Heart left ventricle (tissue), 16 donors: ENCODE measurements around the gene VPS52. TPM values are rescaled to one million over a fixed set of nuclear protein-coding genes. Genes with fewer than 3 reads are reported as not detected.

ENCODE experiments used
- ATAC-seq, 4 donors: fragments of 200-7000 bp; cut with Tn5 transposase; one replicate each; pipeline ENCODE4 v1.9.1; 2020 to 2022; ENCODE audit warnings: moderate library complexity in 4 of 4, mild to moderate bottlenecking in 3 of 4, moderate number of reproducible peaks in 1 of 4
- DNase-seq, 5 donors: peaks; one replicate each; pipeline ENCODE4 v3.0.0-alpha.2; 2020
- H3K27ac ChIP-seq, 12 donors: fragments of 200-600 bp; sonication (generic) in 4 of 12; one replicate each; pipeline versions ENCODE4 v1.5.0 to v1.8.0; 2016 to 2022; ENCODE audit warnings: mild to moderate bottlenecking in 2 of 12
- H3K27me3 ChIP-seq, 9 donors: fragments of 200-600 bp; sonication (generic) in 2 of 9; one replicate each; pipeline versions ENCODE4 v1.5.1 to v1.8.0; 2016 to 2022; ENCODE audit warnings: mild to moderate bottlenecking in 3 of 9
- H3K36me3 ChIP-seq, 9 donors: fragments of 200-600 bp; sonication (generic) in 2 of 9; one replicate each; pipeline versions ENCODE4 v1.5.0 to v1.8.0; 2018 to 2022; ENCODE audit warnings: mild to moderate bottlenecking in 2 of 9
- H3K4me1 ChIP-seq, 12 donors: fragments of 200-600 bp; sonication (generic) in 4 of 12; one replicate each; pipeline versions ENCODE4 v1.5.0 to v1.8.0; 2016 to 2022; ENCODE audit warnings: mild to moderate bottlenecking in 3 of 12
- H3K4me3 ChIP-seq, 12 donors: fragments of 200-600 bp; sonication (generic) in 4 of 12; one replicate each; pipeline versions ENCODE4 v1.5.0 to v1.8.0; 2017 to 2022; ENCODE audit warnings: mild to moderate bottlenecking in 9 of 12, moderate library complexity in 4 of 12
- H3K9me3 ChIP-seq, 12 donors: fragments of 200-600 bp; sonication (generic) in 4 of 12; one replicate each; pipeline versions ENCODE4 v1.5.0 to v1.8.0; 2016 to 2022; ENCODE audit warnings: mild to moderate bottlenecking in 1 of 12
- CTCF ChIP-seq, 12 donors: fragments of 200-600 bp; sonication (generic) in 4 of 12; IDR thresholded peaks; one replicate each; pipeline versions ENCODE4 v1.5.0 to v1.8.0; 2018 to 2022; ENCODE audit warnings: antibody characterized with exemption in 12 of 12, mild to moderate bottlenecking in 5 of 12
- POLR2A ChIP-seq, 2 donors: fragments of 450-650 bp; IDR thresholded peaks; one replicate each; pipeline ENCODE4 v1.6.1; 2017; ENCODE audit warnings: antibody characterized with exemption in 2 of 2, mild to moderate bottlenecking in 2 of 2, moderate library complexity in 2 of 2
- WGBS, 4 donors: extraction: QIAGEN DNeasy Blood & Tissue Kit in 2 of 4; methylation state at CpG; one replicate each; pipeline versions ENCODE4 v1.1.5 to v1.1.7; 2013 to 2018; 5-methylcytosine and 5-hydroxymethylcytosine counted together
- intact Hi-C, 10 donors: fragments of 100-400 bp; cut with DNase I; formaldehyde crosslinking; loops; one replicate each; pipeline versions ENCODE4 v1.11.1 to v1.14.2; 2022
- polyA plus RNA-seq, 2 donors: library from polyadenylated mRNA; stranded (reverse); fragments of 200-250 nt; gene quantifications; one replicate each; pipeline ENCODE4 v1.2.3, GENCODE V29; 2013
- total RNA-seq, 9 donors: library from RNA; depleted of rRNA in 2 of 9; stranded (reverse); fragments of >200 nt in 2 of 9; fragmentation: NEBNext Ultra II Directional in 3 of 9; extraction: Animal tissue kit (Norgen Biotek cat#: 25700) in 3 of 9; gene quantifications; one replicate each; pipeline versions ENCODE4 v1.1.0 to v1.2.4, GENCODE V29; 2016 to 2023
- donor health status: ischemic (EF 13 %, LVEDD 7.1; RV severe dilation, severe dysfunction).
- donor health status: healthy with polysubstance abuse.
- donor health status: DM: no; HTN: yes; CAD: no.
- donor health status: DM: no; HTN: no; CAD: no.
- donor health status: ischemic (EF 25% LVEDD 6.9; RV normal size, moderate dysfunction).
- donor health status: ischemic (EF 25% LVEDD 5.7; RV mildly dilated, moderate dysfunction).
- donor health status: healthy.
- donor health status: DM: yes; HTN: yes; CAD: no.
- donor health status: ischemic (EF 35%, LVEDD 5.7; RV mildly dilated, moderate dysfunction).
- donor health status: nonischemic (EF 11% LVEDD 7.7; RV severe dilation, severe dysfunction).
- donor health status: DM: yes; HTN: yes; CAD: no.
- donor health status: PGD.
- donor health status: ischemic (EF 29% LVEDD 5.4; RV normal size, mild dysfunction).
- donor health status: nonischemic (EF 23%, LVEDD 6.1; RV moderate dilation, normal function).

VPS52 gene
- total and polyA plus RNA-seq, 11 donors: 25.1 to 47.0 (median 33.0) TPM

GRCh38 chr6:33316603-33317418, 45.1 kb upstream of the VPS52 start:
- TF ChIP-seq POLR2A (IDR thresholded peaks at IDR 0.05) (no peak), CTCF (IDR thresholded peaks at IDR 0.05) (no peak)
- peak overlapping the region in 11 of 12 donors; percentile 54 to 88 (median 84) for H3K27ac ChIP-seq
- peaks cover 0 to 35% (median 27%) of the 10 kb centered on the region in 9 donors for H3K36me3 ChIP-seq
- H3K4me3 ChIP-seq: peak overlapping the region in 11 of 12 donors; percentile 24 to 77 (median 64)
- H3K9me3 ChIP-seq: no peaks in the 10 kb centered on the region
- peak in 1 of 4 donors; percentile 1 for ATAC-seq
- H3K27me3 ChIP-seq: no peaks in the 10 kb centered on the region
- intact Hi-C loops: no loop called here
- WGBS, 4 donors: 67 to 73% (median 71%) methylated on average over 17 to 19 of the region's 19 CpGs
- DNase-seq: peak in 3 of 5 donors; percentile 56 to 69 (median 57)
- H3K4me1 ChIP-seq: peaks cover 3 to 74% (median 50%) of the 10 kb centered on the region in 12 donors

GRCh38 chr6:33315793-33316602, 44.3 kb upstream of the VPS52 start:
- intact Hi-C loops: loop anchor here in 1 of 10 donors (2.0 kb wide), 1 partner anchor 17 kb away; the partner anchor contains the start of gene RGL2
- no peaks in the 10 kb centered on the region for H3K9me3 ChIP-seq
- peaks cover 3 to 74% (median 49%) of the 10 kb centered on the region in 12 donors for H3K4me1 ChIP-seq
- TF ChIP-seq POLR2A (IDR thresholded peaks at IDR 0.05): no peak
- no peak for TF ChIP-seq CTCF (IDR thresholded peaks at IDR 0.05)
- ATAC-seq: no peak
- H3K36me3 ChIP-seq: peaks cover 0 to 38% (median 30%) of the 10 kb centered on the region in 9 donors
- H3K4me3 ChIP-seq: no peak overlapping the region
- H3K27me3 ChIP-seq: no peaks in the 10 kb centered on the region
- H3K27ac ChIP-seq: peak overlapping the region in 6 of 12 donors; percentile 8 to 98 (median 88)
- 84 to 93% (median 89%) methylated on average over 16 to 17 of the region's 17 CpGs for WGBS, 4 donors
- DNase-seq: no peak

- Histone ChIP-seq H3K27me3 (no peaks in the 10 kb centered on the region), H3K27ac (peak overlapping the region; percentile 85 to 99 (median 97)), H3K36me3 (peaks cover 0 to 38% (median 31%) of the 10 kb centered on the region in 9 donors), H3K4me1 (peaks cover 0 to 72% (median 42%) of the 10 kb centered on the region in 12 donors), H3K9me3 (no peaks in the 10 kb centered on the region), H3K4me3 (peak overlapping the region in 10 of 12 donors; percentile 69 to 99 (median 95))
- peak in 1 of 4 donors; percentile 1 for ATAC-seq
- TF ChIP-seq POLR2A (IDR thresholded peaks at IDR 0.05): no peak
- TF ChIP-seq CTCF (IDR thresholded peaks at IDR 0.05): no peak
- intact Hi-C loops: loop anchor here in 2 of 10 donors (2.0 to 5.0 kb wide), 2 partner anchors 16 to 38 kb away; partner anchors contain the start of genes B3GALT4 (in 1 of the 2) and RGL2 (in 1 of the 2)
- DNase-seq: peak in 4 of 5 donors; percentile 59 to 73 (median 64)
- 37 to 53% (median 44%) methylated on average over 44 to 47 of the region's 47 CpGs for WGBS, 4 donors
Observed at GRCh38 chr6:33314943-33315792, 43.5 kb upstream of the VPS52 start.
